ENCODE results near the gene ANKFN1. TPM values are rescaled to one million over a fixed set of nuclear protein-coding genes. Genes with fewer than 3 reads are reported as not detected.

The ANKFN1 gene
- total RNA-seq, 1 donor from 2014 or later = 0.96 TPM

DNA sequence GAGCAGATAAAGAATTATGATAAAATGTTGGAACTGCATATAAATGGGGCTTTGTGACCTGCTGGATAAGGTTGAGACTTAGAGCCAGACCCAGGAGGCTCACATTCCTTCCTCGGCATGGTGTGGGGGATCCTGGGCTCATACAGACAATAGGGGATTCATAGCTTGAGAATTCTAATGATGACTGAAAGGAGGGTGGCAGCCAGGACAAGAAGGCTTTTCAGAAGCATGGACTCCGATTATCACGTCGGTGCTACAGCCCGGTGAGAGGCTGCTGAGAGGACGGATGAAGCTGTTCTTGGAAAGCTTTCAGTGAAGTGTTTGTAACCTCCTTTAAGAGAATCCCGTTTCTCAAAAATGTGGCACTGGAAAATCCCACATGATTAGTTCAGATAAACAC, 167.2 kb downstream of the ANKFN1 start:
- TF ChIP-seq, protein P1, sequence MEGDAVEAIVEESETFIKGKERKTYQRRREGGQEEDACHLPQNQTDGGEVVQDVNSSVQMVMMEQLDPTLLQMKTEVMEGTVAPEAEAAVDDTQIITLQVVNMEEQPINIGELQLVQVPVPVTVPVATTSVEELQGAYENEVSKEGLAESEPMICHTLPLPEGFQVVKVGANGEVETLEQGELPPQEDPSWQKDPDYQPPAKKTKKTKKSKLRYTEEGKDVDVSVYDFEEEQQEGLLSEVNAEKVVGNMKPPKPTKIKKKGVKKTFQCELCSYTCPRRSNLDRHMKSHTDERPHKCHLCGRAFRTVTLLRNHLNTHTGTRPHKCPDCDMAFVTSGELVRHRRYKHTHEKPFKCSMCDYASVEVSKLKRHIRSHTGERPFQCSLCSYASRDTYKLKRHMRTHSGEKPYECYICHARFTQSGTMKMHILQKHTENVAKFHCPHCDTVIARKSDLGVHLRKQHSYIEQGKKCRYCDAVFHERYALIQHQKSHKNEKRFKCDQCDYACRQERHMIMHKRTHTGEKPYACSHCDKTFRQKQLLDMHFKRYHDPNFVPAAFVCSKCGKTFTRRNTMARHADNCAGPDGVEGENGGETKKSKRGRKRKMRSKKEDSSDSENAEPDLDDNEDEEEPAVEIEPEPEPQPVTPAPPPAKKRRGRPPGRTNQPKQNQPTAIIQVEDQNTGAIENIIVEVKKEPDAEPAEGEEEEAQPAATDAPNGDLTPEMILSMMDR (IDR thresholded peaks at IDR 0.05; ENCODE audit: partially characterized antibody, unreplicated experiment) = no peak
- no peaks in the 10 kb centered on the region for H3K4me1 Mint-ChIP-seq (ENCODE audit: low read depth, unreplicated experiment)
- no peak overlapping the region for H3K4me3 Mint-ChIP-seq (ENCODE audit: unreplicated experiment)
- H3K27ac Mint-ChIP-seq (ENCODE audit: unreplicated experiment) = no peak overlapping the region
- H3K36me3 Mint-ChIP-seq (ENCODE audit: unreplicated experiment) = no peaks in the 10 kb centered on the region
- no peak for DNase-seq
- H3K9me3 Mint-ChIP-seq (ENCODE audit: unreplicated experiment) = no peaks in the 10 kb centered on the region
- no peaks in the 10 kb centered on the region for H3K27me3 Mint-ChIP-seq (ENCODE audit: unreplicated experiment)

DNA sequence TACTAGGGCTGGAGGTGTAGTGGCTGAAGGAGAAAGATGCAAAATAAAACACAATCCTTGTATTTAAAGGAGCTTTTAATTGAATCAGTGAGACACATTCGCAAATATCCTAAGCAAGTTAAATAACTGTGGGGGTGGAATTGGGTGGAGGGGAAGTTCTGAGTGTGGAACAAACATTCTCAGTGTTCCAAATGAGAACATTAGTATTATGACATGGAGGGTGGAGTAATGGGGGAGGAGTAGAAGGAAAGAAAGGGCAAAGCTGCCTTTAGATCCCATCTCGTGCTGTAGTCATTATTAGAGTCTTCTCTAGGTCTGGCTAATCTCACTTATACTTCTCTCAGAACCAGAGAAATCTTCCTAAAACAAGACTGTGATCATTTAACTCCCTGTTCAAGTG, 169.7 kb downstream of the ANKFN1 start:
- H3K36me3 Mint-ChIP-seq (ENCODE audit: unreplicated experiment) = no peaks in the 10 kb centered on the region
- no peak overlapping the region for H3K4me3 Mint-ChIP-seq (ENCODE audit: unreplicated experiment)
- no peaks in the 10 kb centered on the region for H3K9me3 Mint-ChIP-seq (ENCODE audit: unreplicated experiment)
- no peak overlapping the region for H3K27ac Mint-ChIP-seq (ENCODE audit: unreplicated experiment)
- H3K27me3 Mint-ChIP-seq (ENCODE audit: unreplicated experiment) = no peaks in the 10 kb centered on the region
- TF ChIP-seq, protein P1 (IDR thresholded peaks at IDR 0.05; ENCODE audit: partially characterized antibody, unreplicated experiment) = no peak
- DNase-seq = no peak
- no peaks in the 10 kb centered on the region for H3K4me1 Mint-ChIP-seq (ENCODE audit: low read depth, unreplicated experiment)

DNA sequence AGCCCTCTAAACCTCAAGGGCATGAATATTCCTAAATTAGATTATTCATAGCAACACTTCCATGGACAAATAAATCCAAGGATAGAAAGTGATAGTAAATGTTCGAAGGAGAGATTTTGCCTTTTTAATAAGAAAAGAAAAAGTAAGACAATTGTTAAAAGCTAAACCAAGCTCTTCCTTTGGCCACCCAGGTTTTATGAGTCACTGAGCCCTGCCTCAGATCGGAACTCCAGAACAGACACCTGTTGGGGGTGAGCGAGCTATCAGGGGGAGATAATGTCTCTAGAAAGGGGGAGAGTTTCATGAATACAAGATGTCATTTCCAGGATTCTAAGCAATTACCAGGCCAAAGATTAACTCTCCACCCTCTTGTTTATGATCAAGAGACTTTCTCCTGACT, 171.4 kb downstream of the ANKFN1 start:
- H3K27ac Mint-ChIP-seq (ENCODE audit: unreplicated experiment) = no peak overlapping the region
- no peaks in the 10 kb centered on the region for H3K36me3 Mint-ChIP-seq (ENCODE audit: unreplicated experiment)
- TF ChIP-seq, protein P1 (IDR thresholded peaks at IDR 0.05; ENCODE audit: partially characterized antibody, unreplicated experiment) = no peak
- H3K4me1 Mint-ChIP-seq (ENCODE audit: low read depth, unreplicated experiment) = no peaks in the 10 kb centered on the region
- H3K9me3 Mint-ChIP-seq (ENCODE audit: unreplicated experiment) = no peaks in the 10 kb centered on the region
- no peak overlapping the region for H3K4me3 Mint-ChIP-seq (ENCODE audit: unreplicated experiment)
- peaks cover 2% of the 10 kb centered on the region for H3K27me3 Mint-ChIP-seq (ENCODE audit: unreplicated experiment)
- no peak for DNase-seq

DNA sequence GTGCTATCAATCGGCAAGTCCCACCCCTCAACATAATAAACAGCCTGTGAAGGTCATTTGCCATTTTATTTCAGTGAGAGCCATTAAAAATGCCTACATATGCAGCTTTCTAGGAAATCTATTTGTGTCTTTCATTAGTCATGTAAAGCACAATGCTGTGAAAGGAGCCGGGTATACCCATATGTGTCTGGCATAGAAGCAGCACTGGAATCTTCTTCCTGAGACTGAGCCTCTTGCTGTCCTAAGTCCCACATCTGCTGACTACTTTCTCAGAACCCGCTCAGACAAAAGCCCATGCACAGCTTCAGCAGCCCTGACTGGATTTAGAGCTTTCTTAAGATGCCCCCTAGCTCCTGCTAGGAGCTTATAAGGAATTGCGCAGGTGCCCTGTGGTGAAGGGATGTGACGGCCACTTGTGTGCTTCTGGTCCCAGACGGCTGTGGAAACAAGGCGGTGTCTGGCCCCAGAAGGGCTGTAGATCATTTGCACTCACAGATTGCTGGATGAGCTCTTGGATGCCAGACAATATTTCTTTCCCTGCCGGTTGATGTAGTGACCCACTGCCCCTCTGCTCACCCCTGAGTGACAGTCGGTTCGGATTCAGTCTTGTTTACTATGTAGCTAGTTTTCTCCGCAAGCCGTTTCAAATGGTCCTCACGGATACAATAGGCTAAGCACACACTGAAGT, 172.2 kb downstream of the ANKFN1 start:
- Mint-ChIP-seq H3K4me1 (ENCODE audit: low read depth, unreplicated experiment) (no peaks in the 10 kb centered on the region), H3K9me3 (ENCODE audit: unreplicated experiment) (no peaks in the 10 kb centered on the region), H3K4me3 (ENCODE audit: unreplicated experiment) (no peak overlapping the region), H3K27ac (ENCODE audit: unreplicated experiment) (no peak overlapping the region), H3K27me3 (ENCODE audit: unreplicated experiment) (peaks cover 2% of the 10 kb centered on the region), H3K36me3 (ENCODE audit: unreplicated experiment) (no peaks in the 10 kb centered on the region)
- DNase-seq = no peak
- TF ChIP-seq, protein P1 (IDR thresholded peaks at IDR 0.05; ENCODE audit: partially characterized antibody, unreplicated experiment) = no peak

DNA sequence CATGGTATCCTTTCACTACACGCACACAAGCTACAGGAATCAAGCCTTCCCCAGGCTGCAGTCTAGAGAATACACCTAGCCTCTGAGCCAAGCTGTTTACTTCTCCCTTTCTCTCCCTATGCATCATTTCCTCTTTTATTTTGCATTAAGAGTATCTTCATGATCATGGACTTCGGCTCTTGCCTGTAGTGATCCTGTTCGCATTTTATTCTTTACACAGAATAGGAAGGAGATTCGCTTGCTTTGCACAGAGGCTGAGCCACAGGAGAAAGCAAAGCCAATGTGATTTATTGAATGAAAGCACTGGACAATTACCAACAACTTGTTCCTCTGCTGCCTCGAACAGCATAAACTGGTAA, 172.7 kb downstream of the ANKFN1 start:
- TF ChIP-seq, protein P1 (IDR thresholded peaks at IDR 0.05; ENCODE audit: partially characterized antibody, unreplicated experiment) = no peak
- H3K27me3 Mint-ChIP-seq (ENCODE audit: unreplicated experiment) = peaks cover 2% of the 10 kb centered on the region
- H3K36me3 Mint-ChIP-seq (ENCODE audit: unreplicated experiment) = no peaks in the 10 kb centered on the region
- no peak for DNase-seq
- no peaks in the 10 kb centered on the region for H3K4me1 Mint-ChIP-seq (ENCODE audit: low read depth, unreplicated experiment)
- no peaks in the 10 kb centered on the region for H3K9me3 Mint-ChIP-seq (ENCODE audit: unreplicated experiment)
- no peak overlapping the region for H3K4me3 Mint-ChIP-seq (ENCODE audit: unreplicated experiment)
- no peak overlapping the region for H3K27ac Mint-ChIP-seq (ENCODE audit: unreplicated experiment)
